GM21723 (cell line): ENCODE data around the gene HDAC11.
A peak's percentile ranks its signal among the peaks of the same experiment; 100 is the strongest.
"Not testable (repeated sequence)": the region's sequence is repeated elsewhere in the genome, so short reads cannot be mapped to it uniquely, and the experiment has no call there.

ENCODE experiments used
- ATAC-seq: cut with Tn5 transposase; IDR thresholded peaks from one replicate; pipeline ENCODE4 v1.9.1; 2021; ENCODE audit warnings: mild to moderate bottlenecking, moderate library complexity; ENCODE audit not compliant: unreplicated experiment

The HDAC11 gene, protein sequence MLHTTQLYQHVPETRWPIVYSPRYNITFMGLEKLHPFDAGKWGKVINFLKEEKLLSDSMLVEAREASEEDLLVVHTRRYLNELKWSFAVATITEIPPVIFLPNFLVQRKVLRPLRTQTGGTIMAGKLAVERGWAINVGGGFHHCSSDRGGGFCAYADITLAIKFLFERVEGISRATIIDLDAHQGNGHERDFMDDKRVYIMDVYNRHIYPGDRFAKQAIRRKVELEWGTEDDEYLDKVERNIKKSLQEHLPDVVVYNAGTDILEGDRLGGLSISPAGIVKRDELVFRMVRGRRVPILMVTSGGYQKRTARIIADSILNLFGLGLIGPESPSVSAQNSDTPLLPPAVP

DNA sequence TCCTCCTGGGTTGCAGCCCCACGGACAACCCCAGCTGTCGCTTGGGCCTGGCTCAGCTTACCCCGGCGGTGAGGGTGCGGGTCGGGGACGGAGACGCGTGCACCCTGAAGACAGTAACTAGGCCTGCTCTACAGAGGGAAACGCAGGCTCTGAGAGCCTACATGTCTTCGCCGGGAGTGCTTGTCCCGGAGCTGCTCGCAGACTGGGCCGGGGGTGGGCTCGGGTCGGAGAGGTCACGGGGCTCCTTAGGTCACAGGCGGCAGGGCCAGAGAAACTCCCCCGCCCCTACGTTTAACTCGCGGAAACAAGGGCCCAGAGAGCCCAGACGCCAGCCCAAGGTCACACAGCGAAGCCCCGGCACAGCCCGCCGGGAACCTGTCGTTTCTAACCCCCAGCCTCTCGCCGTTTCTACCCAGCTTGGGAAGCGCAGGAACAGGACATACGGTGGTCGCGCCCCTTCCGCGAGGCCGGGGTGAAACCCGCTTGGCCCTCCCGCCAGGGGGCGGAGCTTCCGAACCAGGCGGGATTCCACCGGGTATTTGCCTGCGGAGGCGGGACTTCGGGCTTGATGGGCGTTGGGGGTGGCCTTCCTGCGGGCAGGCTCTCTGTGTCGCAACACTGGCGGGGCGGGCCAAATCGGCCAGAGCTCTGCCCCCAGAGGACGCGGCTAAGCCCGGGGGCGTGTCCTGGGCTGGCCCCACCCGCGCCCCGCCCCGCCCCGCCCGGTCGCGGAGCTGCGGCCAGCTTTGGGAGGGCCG is at the start of gene HDAC11:
HDAC11 (plus strand) TSS at position 725 of the 758 bp plus-strand sequence. CDS start 42 bp downstream, outside the sequence.
- peak; percentile 96 for ATAC-seq

GRCh38 chr3:13430411-13430875 is 49.7 kb upstream of the HDAC11 start:
- not testable (repeated sequence) for ATAC-seq

- ATAC-seq: no peak
Measured at GRCh38 chr3:13432093-13432492, 48.0 kb upstream of the HDAC11 start.

DNA sequence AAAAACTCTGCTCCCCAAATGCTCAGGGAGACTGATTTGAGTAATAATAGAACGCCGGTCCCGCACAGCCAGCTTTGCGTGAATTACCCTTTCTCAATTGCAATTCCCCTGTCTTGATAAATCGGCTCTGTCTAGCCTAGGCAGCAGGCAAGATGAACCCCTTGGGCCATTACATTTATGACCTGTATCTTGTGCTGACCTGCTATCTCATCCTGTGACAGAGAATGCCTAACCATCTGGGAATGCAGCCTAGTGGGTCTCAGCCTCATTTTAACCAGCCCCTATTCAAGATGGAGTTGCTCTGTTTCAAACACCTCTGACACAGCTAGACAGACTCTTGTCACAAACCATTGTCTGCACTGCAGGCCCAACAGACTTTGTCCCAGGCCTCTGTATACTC is 46.2 kb upstream of the HDAC11 start:
- ATAC-seq: no peak

GRCh38 chr3:13436213-13436612 is 43.9 kb upstream of the HDAC11 start:
- not testable (repeated sequence) for ATAC-seq

GRCh38 chr3:13440204-13440817 is 39.8 kb upstream of the HDAC11 start:
- ATAC-seq: no peak

GRCh38 chr3:13442882-13443281 is 37.2 kb upstream of the HDAC11 start:
- ATAC-seq: not testable (repeated sequence)

- peak; percentile 11 for ATAC-seq
Measured at GRCh38 chr3:13451301-13451673, 28.8 kb upstream of the HDAC11 start.

DNA sequence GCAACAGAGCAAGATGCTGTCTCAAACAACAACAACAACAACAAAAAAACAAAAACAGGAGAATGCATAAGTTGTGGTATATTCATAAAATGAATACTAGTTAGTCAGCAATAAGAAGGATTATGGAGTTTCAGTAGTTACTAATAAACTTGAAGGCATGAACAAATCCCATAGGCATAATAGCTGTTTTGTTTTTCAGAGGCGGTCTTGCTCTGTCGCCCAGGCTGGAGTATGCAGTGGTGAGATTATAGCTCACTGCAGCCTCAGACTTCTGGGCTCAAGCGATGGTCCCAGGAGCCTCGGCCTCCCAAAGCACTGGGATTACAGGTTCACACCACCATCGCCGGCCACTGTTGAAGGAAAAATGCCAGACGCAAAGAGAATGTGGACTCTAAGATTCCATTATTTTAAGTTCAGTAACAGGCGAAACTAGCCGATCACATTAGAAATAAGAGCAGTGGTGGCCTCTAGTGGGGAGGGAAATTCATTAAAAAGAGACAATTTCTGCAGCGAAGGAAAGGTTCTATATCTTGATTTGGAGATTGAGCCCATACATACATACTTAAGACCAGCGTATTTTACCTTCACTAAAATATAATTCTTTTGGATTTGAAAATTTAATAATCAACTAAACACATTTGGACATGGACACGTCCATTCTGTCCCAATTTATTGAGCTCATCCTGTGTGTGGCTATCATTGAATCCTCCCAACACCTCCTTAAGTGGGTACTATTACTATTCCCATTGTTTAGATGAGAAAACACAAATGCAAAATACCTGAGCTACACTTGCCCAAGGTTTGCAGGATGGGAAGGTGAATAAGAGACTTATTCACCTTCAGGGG is 27.4 kb upstream of the HDAC11 start:
- peak; percentile 40 for ATAC-seq

DNA sequence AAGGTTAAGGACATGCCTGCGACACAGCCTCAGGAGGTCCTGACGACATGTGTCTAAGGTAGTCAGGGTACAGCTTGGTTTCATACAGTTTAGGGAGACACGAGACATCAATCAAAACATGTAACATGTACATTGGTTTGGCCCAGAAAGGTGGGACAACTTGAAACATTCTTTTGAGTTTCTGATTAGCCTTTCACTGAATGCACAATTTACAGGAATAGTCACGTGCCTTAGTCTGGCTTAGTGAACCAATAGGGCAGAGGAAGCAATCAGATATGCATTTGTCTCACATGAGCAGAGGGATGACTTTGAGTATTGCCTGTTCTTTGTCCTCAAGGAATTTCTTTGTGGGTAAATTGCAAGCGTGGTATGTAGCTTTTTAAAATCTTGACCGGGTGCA is 24.5 kb upstream of the HDAC11 start:
- no peak for ATAC-seq

DNA sequence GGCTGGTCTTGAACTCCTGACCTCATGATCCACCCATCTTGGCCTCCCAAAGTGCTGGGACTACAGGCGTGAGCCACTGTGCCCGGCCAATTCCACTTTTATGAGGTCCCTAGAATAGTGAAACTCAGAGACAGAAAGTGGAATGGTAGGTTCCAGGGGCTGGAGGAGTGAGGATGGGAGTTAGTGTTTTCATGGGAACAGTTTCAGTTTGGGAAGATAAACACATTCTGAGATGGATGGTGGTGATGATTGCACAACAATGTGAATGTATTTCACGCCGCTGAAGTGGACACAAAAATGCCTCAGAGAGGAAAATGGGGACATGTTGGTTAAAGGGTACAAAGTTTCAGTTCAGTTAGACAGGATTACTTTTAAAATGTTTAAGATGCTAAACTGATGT is 22.5 kb upstream of the HDAC11 start:
- ATAC-seq: no peak

DNA sequence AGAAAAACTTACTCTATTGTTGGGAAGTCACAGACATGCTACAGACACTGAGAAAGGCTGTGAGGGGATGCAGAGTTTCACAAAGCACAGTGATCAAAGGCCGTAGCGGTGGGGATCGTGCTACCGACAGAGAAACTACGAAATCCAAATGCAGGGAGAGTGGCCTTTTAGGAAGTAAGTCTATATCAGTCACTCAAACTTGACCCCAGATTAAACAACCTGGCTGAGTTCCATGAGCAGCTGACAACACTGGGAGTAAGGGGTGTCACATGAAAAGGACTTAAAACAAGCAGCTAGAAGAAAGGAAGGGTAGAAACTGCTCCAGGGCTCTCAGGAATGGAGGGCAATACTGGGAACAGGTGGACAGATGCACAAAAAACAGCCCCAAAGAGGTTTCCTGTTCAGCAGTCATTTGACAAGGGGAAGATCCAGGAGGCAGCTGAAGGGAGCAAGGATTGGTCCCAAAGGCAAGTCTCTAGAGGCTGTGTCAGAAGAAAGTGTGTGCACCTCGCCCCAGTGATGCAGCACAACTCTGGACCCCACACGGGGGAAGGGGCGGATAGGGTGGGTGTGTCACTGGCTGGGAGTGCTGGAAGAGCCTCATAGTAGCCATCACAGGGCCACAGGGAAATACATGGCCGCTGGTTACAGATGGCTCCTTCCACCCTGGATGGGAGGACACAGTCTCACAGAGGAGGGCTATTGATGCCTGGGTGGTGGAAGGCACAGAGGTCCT is 20.3 kb upstream of the HDAC11 start:
- no peak for ATAC-seq

- ATAC-seq: no peak
Measured at GRCh38 chr3:13460341-13460736, 19.8 kb upstream of the HDAC11 start.

GRCh38 chr3:13461169-13462124 is 18.7 kb upstream of the HDAC11 start:
- peak; percentile 77 for ATAC-seq

- no peak for ATAC-seq
Measured at GRCh38 chr3:13462125-13462629, 17.9 kb upstream of the HDAC11 start.

GRCh38 chr3:13462822-13463221 is 17.3 kb upstream of the HDAC11 start:
- ATAC-seq: no peak

GRCh38 chr3:13463618-13464400 is 16.3 kb upstream of the HDAC11 start:
- no peak for ATAC-seq
